ENCODE measurements around the gene NEK10. TPM values are rescaled to one million over a fixed set of nuclear protein-coding genes. Genes with fewer than 3 reads are reported as not detected.

Gene NEK10
- total RNA-seq, 1 experiment from 2014 or later = 1.2 TPM

- Histone ChIP-seq H3K4me1 (ENCODE audit: control insufficient read depth in 1 of 2, insufficient read depth in 2 of 2, low read length in 2 of 2) (no peaks in the 10 kb centered on the region), H3K9me2 (ENCODE audit: insufficient read depth) (no peaks in the 10 kb centered on the region), H3K4me3 (replicated peaks in 1 of 2; ENCODE audit: low read depth in 1 of 2, low read length in 2 of 2) (no peak overlapping the region), H4K20me1 (ENCODE audit: insufficient read depth) (no peaks in the 10 kb centered on the region), H3K79me2 (ENCODE audit: insufficient read depth, low read length) (no peaks in the 10 kb centered on the region), H2AFZ (ENCODE audit: low read depth, low read length, poor library complexity, severe bottlenecking) (no peak overlapping the region), H3K27me3 (ENCODE audit: insufficient read depth, low read length) (no peaks in the 10 kb centered on the region), H3K9ac (ENCODE audit: low read length) (no peak overlapping the region), H3K27ac (ENCODE audit: low read depth, low read length) (no peak overlapping the region), H3K9me3 (ENCODE audit: control insufficient read depth in 1 of 2, insufficient read depth in 1 of 2, low read depth in 1 of 2, low read length in 2 of 2) (no peaks in the 10 kb centered on the region), H3K4me2 (ENCODE audit: low read length) (no peak overlapping the region), H3K36me3 (ENCODE audit: control insufficient read depth in 1 of 2, insufficient read depth in 2 of 2, low read length in 2 of 2) (no peaks in the 10 kb centered on the region)
- no peak for ATAC-seq
- CTCF ChIA-PET = no interaction called here
- no TSS peak for BruUV-seq (replicated peaks)
- intact Hi-C loops (cut with micrococcal nuclease) = loop anchor here (5.0 kb wide), 1 partner anchor 323 kb away; no protein-coding TSS in a partner anchor
- DNase-seq (ENCODE audit: low read depth, low spot score) = no peak
- RAD21 ChIA-PET (ENCODE audit: low non-redundant PET in 1 of 2, low total read pairs in 2 of 2, uncharacterized antibody in 2 of 2, unreplicated experiment in 2 of 2) = no interaction called here
- TF ChIP-seq TCF7L2 (IDR thresholded peaks at IDR 0.05; ENCODE audit: borderline replicate concordance, extremely low read depth, insufficient read depth, insufficient read length) (no peak), RAD21 (IDR thresholded peaks at IDR 0.05; ENCODE audit: low read depth) (no peak), CTCF (IDR thresholded peaks at IDR 0.05 in 2 of 3, conservative IDR thresholded peaks at IDR 0.05 in 1 of 3; ENCODE audit: borderline replicate concordance in 1 of 3, insufficient read depth in 1 of 3, low read depth in 2 of 3, low read length in 2 of 3) (no peak), SIN3A (IDR thresholded peaks at IDR 0.05; ENCODE audit: low read depth) (no peak), POLR2AphosphoS5 (IDR thresholded peaks at IDR 0.05; ENCODE audit: low read depth, low read length) (no peak), ZBTB33 (IDR thresholded peaks at IDR 0.05; ENCODE audit: extremely low read depth, insufficient replicate concordance, low read length) (no peak), CBX3 (IDR thresholded peaks at IDR 0.05; ENCODE audit: low read depth) (no peak), CEBPB (IDR thresholded peaks at IDR 0.05; ENCODE audit: low read depth) (no peak), YY1 (IDR thresholded peaks at IDR 0.05; ENCODE audit: extremely low read depth, insufficient replicate concordance, low read depth, low read length) (no peak), JUND (IDR thresholded peaks at IDR 0.05) (no peak), FOSL1 (IDR thresholded peaks at IDR 0.05; ENCODE audit: low read depth) (no peak), ELF1 (IDR thresholded peaks at IDR 0.05; ENCODE audit: borderline replicate concordance, low read depth) (no peak), EZH2phosphoT487 (IDR thresholded peaks at IDR 0.05; ENCODE audit: borderline replicate concordance) (no peak), SP1 (IDR thresholded peaks at IDR 0.05; ENCODE audit: low read depth) (no peak), ATF3 (IDR thresholded peaks at IDR 0.05) (no peak), ZNF274 (IDR thresholded peaks at IDR 0.05; ENCODE audit: low read depth, low read length) (no peak), REST (IDR thresholded peaks at IDR 0.05; ENCODE audit: low read depth) (no peak), EGR1 (IDR thresholded peaks at IDR 0.05; ENCODE audit: low read depth) (no peak)
- POLR2A ChIA-PET = no interaction called here
These were observed 14.5 kb downstream of the NEK10 start for GRCh38 chr3:27354588-27355203.
